GM12878 (cell line): ENCODE data around the gene PLA2G6. TPM values are rescaled to one million over a fixed set of nuclear protein-coding genes. Genes with fewer than 3 reads are reported as not detected.
A peak's percentile ranks its signal among the peaks of the same experiment; 100 is the strongest.
"Not testable (repeated sequence)": the region's sequence is repeated elsewhere in the genome, so short reads cannot be mapped to it uniquely, and the experiment has no call there.

Source experiments
- ATAC-seq: fragments of 200-7000 bp; cut with Tn5 transposase; 3 replicates; pipeline ENCODE4 v1.9.1; 2020; ENCODE audit warnings: mild to moderate bottlenecking, moderate library complexity
- BruUV-seq: library from RNA; stranded (reverse); fragments of 400-500 nt; replicated peaks from 2 replicates; lab custom pipeline; 2021; lab: Mats Ljungman, UMichigan
- CTCF ChIA-PET: fragments of 300-600 bp; sonication (Branson Sonifier 250); formaldehyde crosslinking; extraction: SDS; loops from one replicate; lab custom pipeline; 2021; ENCODE audit warnings: inconsistent platforms; lab: Yijun Ruan, JAX
- POLR2A ChIA-PET: fragments of 350-600 bp; formaldehyde crosslinking; extraction: SDS; loops from one replicate; lab custom pipeline; 2021; ENCODE audit warnings: inconsistent platforms; lab: Charles Lee
- RAD21 ChIA-PET: fragments of 300-600 bp; sonication (Branson Sonifier 250); formaldehyde crosslinking; loops from one replicate; lab custom pipeline; 2023; ENCODE audit warnings: antibody characterized with exemption; ENCODE audit not compliant: unreplicated experiment; lab: Charles Lee
- SMC1A ChIA-PET: fragments of 300-600 bp; sonication (Branson Sonifier 250); formaldehyde crosslinking; loops from one replicate; lab custom pipeline; 2023; ENCODE audit not compliant: unreplicated experiment, uncharacterized antibody; lab: Charles Lee
- DNase-seq: peaks from one replicate; pipeline ENCODE4 v3.0.0-alpha.2; 2011; ENCODE audit warnings: low read depth, low spot score
- FAIRE-seq: peaks from 3 replicates; lab custom pipeline; 2011; peaks lifted over from hg19 to GRCh38; lab: Jason Lieb, UNC
- H2AFZ ChIP-seq: 2 replicates; pipeline ENCODE4 v1.6.0; 2011; ENCODE audit warnings: low read depth, low read length, control low read depth; ENCODE audit not compliant: control insufficient read depth
- H3K27ac ChIP-seq: 2 replicates; pipeline ENCODE4 v1.5.1; 2011; ENCODE audit warnings: control low read depth; ENCODE audit not compliant: control insufficient read depth, insufficient read depth
- H3K27me3 ChIP-seq, 2 experiments: replicated peaks in 1 of 2; 2 replicates each; pipeline versions ENCODE4 v1.6.0 to v1.6.1; 2011; ENCODE audit warnings: low read length in 1 of 2; ENCODE audit not compliant: control insufficient read depth in 2 of 2, insufficient read depth in 2 of 2
- H3K36me3 ChIP-seq, 2 experiments: 2 replicates each; pipeline ENCODE4 v1.5.1; 2011; ENCODE audit warnings: low read length in 1 of 2; ENCODE audit not compliant: control insufficient read depth in 2 of 2, insufficient read depth in 2 of 2
- H3K4me1 ChIP-seq: 2 replicates; pipeline ENCODE4 v1.6.1; 2011; ENCODE audit warnings: mild to moderate bottlenecking, low read length, moderate library complexity, mixed read lengths; ENCODE audit not compliant: control insufficient read depth, insufficient read depth
- H3K4me2 ChIP-seq: 2 replicates; pipeline ENCODE4 v1.6.0; 2011; ENCODE audit warnings: control low read depth; ENCODE audit not compliant: control insufficient read depth, insufficient read depth
- H3K4me3 ChIP-seq: fragments of 200-600 bp; sonication (generic); 2 replicates; pipeline ENCODE4 v1.5.1; 2016
- H3K79me2 ChIP-seq: 2 replicates; pipeline ENCODE4 v1.6.0; 2011; ENCODE audit warnings: low read length; ENCODE audit not compliant: control insufficient read depth, insufficient read depth
- H3K9ac ChIP-seq: 2 replicates; pipeline ENCODE4 v1.8.0; 2011; ENCODE audit warnings: low read length, control low read depth, mixed read lengths; ENCODE audit not compliant: control insufficient read depth, insufficient read depth
- H3K9me3 ChIP-seq: replicated peaks from 3 replicates; pipeline ENCODE4 v1.5.1; 2011; ENCODE audit warnings: mild to moderate bottlenecking, low read length; ENCODE audit not compliant: control insufficient read depth, insufficient read depth
- H4K20me1 ChIP-seq: 2 replicates; pipeline ENCODE4 v1.6.0; 2011; ENCODE audit not compliant: control insufficient read depth, insufficient read depth
- BHLHE40 ChIP-seq, 2 experiments: fragments of 450-650 bp in 1 of 2; IDR thresholded peaks; 2 replicates each; pipeline ENCODE4 v1.6.1; 2011 to 2017; ENCODE audit warnings: low read depth in 2 of 2, borderline replicate concordance in 1 of 2, improper control_type of control experiment in 1 of 2, low read length in 1 of 2, mild to moderate bottlenecking in 1 of 2
- MYC ChIP-seq: IDR thresholded peaks from 2 replicates; pipeline ENCODE4 v1.6.1; 2011; ENCODE audit warnings: mild to moderate bottlenecking, low read length, moderate library complexity, inconsistent platforms; ENCODE audit not compliant: insufficient read depth, insufficient replicate concordance, insufficient read length, severe bottlenecking
- WGBS: methylation state at CpG from one replicate; pipeline ENCODE4 v1.1.6; 2016; ENCODE audit warnings: low lambda C conversion rate; ENCODE audit not compliant: insufficient replicate concordance, insufficient coverage; ENCODE audit errors: missing lambda C conversion rate; 5-methylcytosine and 5-hydroxymethylcytosine counted together
- in situ Hi-C: fragments of 300-500 bp; cut with MboI; formaldehyde crosslinking; loops from 9 replicates; pipeline ENCODE4 v1.14.3; 2018; ENCODE audit warnings: mixed read lengths
- intact Hi-C: fragments of 100-400 bp; cut with micrococcal nuclease; formaldehyde crosslinking; loops from one replicate; pipeline ENCODE4 v1.14.2; 2022; ENCODE audit not compliant: unreplicated experiment
- polyA plus RNA-seq, 11 experiments: library from polyadenylated mRNA; depleted of rRNA in 4 of 11; unstranded in 6 of 11; stranded (reverse) in 5 of 11; fragments of >200 nt; fragmentation: Nextera tagmentation in 4 of 11; fragmentation: Illumina TruSeq in 1 of 11; extraction: Ambion mirVana in 4 of 11; extraction: Trizol in 1 of 11; gene quantifications; 1 replicate in 1 of 11; 2 replicates in 10 of 11; pipeline versions ENCODE4 v1.2.1 to v1.2.3, GENCODE V29; 2011 to 2016; ENCODE audit warnings: inconsistent platforms in 2 of 11, missing spikeins in 2 of 11, low read depth in 1 of 11
- total RNA-seq, 4 experiments: library from RNA; depleted of rRNA in 3 of 4; stranded (reverse); fragments of >200 nt in 3 of 4; fragmentation: Illumina TruSeq in 1 of 4; extraction: Trizol in 1 of 4; gene quantifications; 2 replicates each; pipeline versions ENCODE4 v1.2.1 to v1.2.3, GENCODE V29; 2013 to 2021

The PLA2G6 gene
- total and polyA plus RNA-seq, 10 of the 15 experiments (the other 5 are each of a cell fraction or from before 2014, with no cell fraction given): 0.15 to 42.2 (median 15.8) TPM

DNA sequence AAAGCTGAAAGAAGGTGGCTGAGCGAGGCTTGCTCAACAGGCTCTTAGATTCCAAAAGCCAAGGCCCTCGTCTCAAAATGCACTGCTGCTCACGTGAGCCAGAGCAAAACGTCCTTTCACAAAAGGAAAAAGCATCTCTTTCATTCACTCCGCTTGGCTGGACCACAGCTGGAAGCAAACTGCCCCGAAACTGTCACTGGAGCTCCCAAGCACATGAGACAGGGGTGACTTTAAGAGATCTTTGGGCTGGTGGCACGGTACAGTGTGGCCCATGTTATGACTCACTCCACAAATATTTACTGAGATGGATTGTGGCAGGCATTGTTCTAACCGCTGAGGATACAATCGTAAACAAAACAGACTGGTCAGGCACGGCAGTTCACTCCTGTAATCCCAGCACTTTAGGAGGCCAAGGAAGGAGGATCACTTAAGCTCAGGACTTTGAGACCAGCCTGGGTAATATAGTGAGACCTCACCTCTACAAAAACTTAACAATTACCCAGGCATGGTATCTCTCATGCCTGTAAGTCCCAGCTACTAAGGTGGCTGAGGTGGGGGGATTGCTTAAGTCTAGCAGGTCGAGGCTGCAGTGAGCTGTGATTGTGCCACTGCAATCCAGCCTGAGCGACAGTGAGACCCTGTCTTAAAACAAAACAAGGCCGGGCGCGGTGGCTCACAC lies 3.6 kb downstream of the PLA2G6 start:
- H3K9me3 ChIP-seq: no peaks in the 10 kb centered on the region
- no peak overlapping the region for H3K4me3 ChIP-seq
- ChIA-PET CTCF (interaction anchor here (5.1 kb wide), 1 partner anchor 25 kb away, joined by 23 read pairs; the partner anchor contains the start of gene MAFF), POLR2A (interaction anchor here (0.7 to 6.3 kb wide), 6 partner anchors 21 to 723 kb away, joined by 3 to 69 read pairs (median 4); partner anchors contain the start of gene MAFF), SMC1A (interaction anchor here (0.7 to 2.4 kb wide), 6 partner anchors 11 to 125 kb away, joined by 3 to 9 read pairs (median 4); no protein-coding TSS in a partner anchor), RAD21 (interaction anchor here (0.8 to 2.3 kb wide), 6 partner anchors 23 to 128 kb away, joined by 3 to 9 read pairs (median 4); partner anchors contain the start of gene MAFF)
- H3K9ac ChIP-seq: no peak overlapping the region
- no peaks in the 10 kb centered on the region for H4K20me1 ChIP-seq
- H3K4me2 ChIP-seq: no peak overlapping the region
- H3K27ac ChIP-seq: peak overlapping the region; percentile 35
- no peaks in the 10 kb centered on the region for H3K27me3 ChIP-seq
- no peak overlapping the region for H2AFZ ChIP-seq
- peaks cover 52% of the 10 kb centered on the region for H3K4me1 ChIP-seq
- intact Hi-C loops: loop anchor here (5.0 kb wide), 1 partner anchor 34 kb away; no protein-coding TSS in a partner anchor
- DNase-seq: no peak
- peak; percentile 7; the same call in 2 of the 3 replicates for ATAC-seq
- BruUV-seq: no TSS peak
- 89% methylated on average over 14 of the region's 15 CpGs for WGBS
- TF ChIP-seq BHLHE40 (IDR thresholded peaks at IDR 0.05; ENCODE audit: borderline replicate concordance in 1 of 2, low read depth in 2 of 2, low read length in 1 of 2) (peak in 1 of 2 experiments; percentile 41; a peak in 2 of 4 replicates), MYC (no peak)
- in situ Hi-C loops: no loop called here
- H3K79me2 ChIP-seq: peaks cover 28% of the 10 kb centered on the region
- FAIRE-seq: no peak
- H3K36me3 ChIP-seq: no peaks in the 10 kb centered on the region

DNA sequence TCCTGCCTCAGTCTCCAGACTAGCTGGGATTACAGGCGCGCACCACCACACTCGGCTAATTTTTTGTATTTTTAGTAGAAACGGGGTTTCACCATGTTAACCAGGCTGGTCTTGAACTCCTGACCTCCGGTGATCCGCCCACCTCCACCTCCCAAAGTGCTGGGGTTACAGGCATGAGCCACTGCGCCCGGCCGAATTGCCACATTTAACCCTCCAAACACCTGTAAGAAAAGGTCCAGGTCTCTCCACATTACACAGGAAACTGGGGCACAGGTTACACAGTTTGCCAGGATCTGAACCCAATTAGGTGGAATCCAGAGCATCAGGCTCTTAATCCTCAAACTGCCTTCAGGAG lies 4.1 kb downstream of the PLA2G6 start:
- 78% methylated on average over 5 of the region's 9 CpGs for WGBS
- H2AFZ ChIP-seq, H4K20me1 ChIP-seq, BruUV-seq, H3K36me3 ChIP-seq, ATAC-seq, H3K4me2 ChIP-seq, FAIRE-seq, DNase-seq, H3K9me3 ChIP-seq, H3K9ac ChIP-seq, H3K27me3 ChIP-seq, in situ Hi-C loops, H3K4me3 ChIP-seq: not testable (repeated sequence)
- ChIA-PET SMC1A (interaction anchor here (2.1 to 2.4 kb wide), 2 partner anchors 30 to 37 kb away, joined by 9 read pairs; no protein-coding TSS in a partner anchor), POLR2A (interaction anchor here (0.7 to 6.3 kb wide), 4 partner anchors 22 to 724 kb away, joined by 3 to 69 read pairs (median 4); partner anchors contain the start of gene MAFF), RAD21 (interaction anchor here (2.1 to 2.3 kb wide), 2 partner anchors 42 to 83 kb away, joined by 7 to 9 read pairs; no protein-coding TSS in a partner anchor), CTCF (interaction anchor here (5.1 kb wide), 1 partner anchor 26 kb away, joined by 23 read pairs; the partner anchor contains the start of gene MAFF)
- Histone ChIP-seq H3K79me2 (peaks cover 28% of the 10 kb centered on the region), H3K4me1 (peaks cover 52% of the 10 kb centered on the region), H3K27ac (peak overlapping the region; percentile 35; the same call in 1 of the 2 replicates)
- intact Hi-C loops: loop anchor here (5.0 kb wide), 1 partner anchor 35 kb away; no protein-coding TSS in a partner anchor
